Measurements from ENCODE around the gene HCLS1. TPM values are rescaled to one million over a fixed set of nuclear protein-coding genes. Genes with fewer than 3 reads are reported as not detected.

The HCLS1 gene
- total RNA-seq, 1 donor from 2014 or later, result 0.92 TPM

DNA sequence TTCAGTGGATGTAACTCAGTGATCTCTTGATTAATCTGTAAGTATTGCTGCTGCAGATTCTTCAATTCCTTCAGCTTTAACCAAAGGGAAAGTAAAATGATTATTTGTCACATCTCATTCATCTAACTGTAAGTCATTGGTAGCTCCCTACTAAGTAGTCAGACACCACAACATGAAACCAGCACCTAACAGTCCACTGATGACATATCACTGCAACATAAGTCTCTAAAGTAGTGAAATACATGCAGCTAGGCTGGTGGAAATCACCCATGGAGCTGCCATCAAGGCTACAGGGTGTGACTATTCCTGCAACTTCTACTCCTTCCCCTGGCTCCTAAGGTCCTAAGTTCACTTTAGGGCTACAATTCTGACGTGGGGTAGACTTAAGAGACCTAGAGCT is 21.1 kb upstream of the HCLS1 start:
- Histone ChIP-seq H3K27me3 (ENCODE audit: control insufficient read depth, insufficient read depth, low read length) (no peaks in the 10 kb centered on the region), H3K4me3 (ENCODE audit: low read depth, low read length) (no peak overlapping the region), H3K36me3 (ENCODE audit: control insufficient read depth, insufficient read depth, low read length) (no peaks in the 10 kb centered on the region)
- TF ChIP-seq, protein P1, sequence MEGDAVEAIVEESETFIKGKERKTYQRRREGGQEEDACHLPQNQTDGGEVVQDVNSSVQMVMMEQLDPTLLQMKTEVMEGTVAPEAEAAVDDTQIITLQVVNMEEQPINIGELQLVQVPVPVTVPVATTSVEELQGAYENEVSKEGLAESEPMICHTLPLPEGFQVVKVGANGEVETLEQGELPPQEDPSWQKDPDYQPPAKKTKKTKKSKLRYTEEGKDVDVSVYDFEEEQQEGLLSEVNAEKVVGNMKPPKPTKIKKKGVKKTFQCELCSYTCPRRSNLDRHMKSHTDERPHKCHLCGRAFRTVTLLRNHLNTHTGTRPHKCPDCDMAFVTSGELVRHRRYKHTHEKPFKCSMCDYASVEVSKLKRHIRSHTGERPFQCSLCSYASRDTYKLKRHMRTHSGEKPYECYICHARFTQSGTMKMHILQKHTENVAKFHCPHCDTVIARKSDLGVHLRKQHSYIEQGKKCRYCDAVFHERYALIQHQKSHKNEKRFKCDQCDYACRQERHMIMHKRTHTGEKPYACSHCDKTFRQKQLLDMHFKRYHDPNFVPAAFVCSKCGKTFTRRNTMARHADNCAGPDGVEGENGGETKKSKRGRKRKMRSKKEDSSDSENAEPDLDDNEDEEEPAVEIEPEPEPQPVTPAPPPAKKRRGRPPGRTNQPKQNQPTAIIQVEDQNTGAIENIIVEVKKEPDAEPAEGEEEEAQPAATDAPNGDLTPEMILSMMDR (IDR thresholded peaks at IDR 0.05; ENCODE audit: insufficient read depth, low read length, poor library complexity, severe bottlenecking), result no peak
- DNase-seq (ENCODE audit: low read depth), result no peak

DNA sequence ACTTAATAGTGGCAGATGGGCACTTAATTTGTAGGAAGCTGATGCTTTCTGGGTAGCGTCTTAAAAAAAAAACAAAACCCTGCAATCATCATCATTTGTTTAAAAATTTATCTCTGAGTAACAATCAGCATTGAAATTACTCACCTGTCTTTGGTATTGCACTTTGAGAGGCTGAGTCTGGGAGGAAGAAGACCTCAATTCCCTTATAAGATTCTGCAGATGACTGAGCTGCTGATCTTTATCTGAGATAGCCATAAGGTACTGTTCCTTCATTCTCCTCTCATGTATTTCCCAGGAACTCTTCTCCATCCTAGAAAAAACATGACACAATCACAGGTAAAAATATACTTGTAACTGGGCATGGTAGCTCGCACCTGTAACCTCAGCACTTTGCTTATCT is 16.4 kb upstream of the HCLS1 start:
- Histone ChIP-seq H3K27me3 (ENCODE audit: control insufficient read depth, insufficient read depth, low read length) (no peaks in the 10 kb centered on the region), H3K4me3 (ENCODE audit: low read depth, low read length) (no peak overlapping the region), H3K36me3 (ENCODE audit: control insufficient read depth, insufficient read depth, low read length) (no peaks in the 10 kb centered on the region)
- TF ChIP-seq, protein P1 (IDR thresholded peaks at IDR 0.05; ENCODE audit: insufficient read depth, low read length, poor library complexity, severe bottlenecking), result no peak
- DNase-seq (ENCODE audit: low read depth), result no peak

DNA sequence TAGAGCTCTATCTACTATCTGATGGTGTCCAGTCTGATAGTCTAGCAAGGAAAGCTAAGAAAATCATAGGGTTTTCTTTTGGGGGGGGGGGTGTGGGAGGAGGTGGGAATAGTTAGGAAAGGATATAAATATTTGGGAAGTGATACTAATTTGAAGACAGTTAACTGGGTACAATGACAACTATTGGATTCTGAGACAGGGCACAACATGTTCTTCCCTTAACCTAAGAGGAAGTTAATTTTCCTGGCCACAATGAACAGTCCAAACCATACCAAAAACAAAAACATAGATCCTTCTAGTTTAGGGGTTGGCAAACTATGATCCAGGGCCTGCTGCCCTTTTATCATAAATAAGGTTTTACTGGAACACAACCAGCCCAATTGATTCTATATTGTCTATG is 10.0 kb upstream of the HCLS1 start:
- no peak overlapping the region for H3K4me3 ChIP-seq (ENCODE audit: low read depth, low read length)
- TF ChIP-seq, protein P1 (IDR thresholded peaks at IDR 0.05; ENCODE audit: insufficient read depth, low read length, poor library complexity, severe bottlenecking), result no peak
- no peak for DNase-seq (ENCODE audit: low read depth)
- H3K27me3 ChIP-seq (ENCODE audit: control insufficient read depth, insufficient read depth, low read length), result no peaks in the 10 kb centered on the region
- peaks cover 2% of the 10 kb centered on the region for H3K36me3 ChIP-seq (ENCODE audit: control insufficient read depth, insufficient read depth, low read length)

DNA sequence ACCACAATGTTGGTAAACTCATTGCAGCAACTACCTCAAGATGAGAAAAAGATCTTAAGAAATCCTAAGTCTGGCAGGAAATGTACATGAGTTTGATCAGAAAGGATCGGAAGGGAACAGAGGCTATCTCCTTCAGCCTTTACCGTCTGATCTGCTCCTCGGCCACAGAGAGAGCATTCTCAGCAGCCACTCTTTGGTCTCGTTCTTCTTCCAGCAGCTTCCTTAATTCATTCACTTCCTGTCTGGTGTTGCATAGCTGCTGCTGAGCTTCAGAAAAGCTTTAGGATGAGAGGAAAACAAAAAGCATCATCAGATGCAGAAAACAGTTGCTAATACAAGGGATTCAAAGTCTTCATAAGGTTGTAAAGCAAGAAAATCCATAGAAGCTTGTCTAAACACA is 6.6 kb upstream of the HCLS1 start:
- TF ChIP-seq, protein P1 (IDR thresholded peaks at IDR 0.05; ENCODE audit: insufficient read depth, low read length, poor library complexity, severe bottlenecking), result no peak
- Histone ChIP-seq H3K36me3 (ENCODE audit: control insufficient read depth, insufficient read depth, low read length) (peaks cover 2% of the 10 kb centered on the region), H3K27me3 (ENCODE audit: control insufficient read depth, insufficient read depth, low read length) (no peaks in the 10 kb centered on the region), H3K4me3 (ENCODE audit: low read depth, low read length) (no peak overlapping the region)
- no peak for DNase-seq (ENCODE audit: low read depth)

DNA sequence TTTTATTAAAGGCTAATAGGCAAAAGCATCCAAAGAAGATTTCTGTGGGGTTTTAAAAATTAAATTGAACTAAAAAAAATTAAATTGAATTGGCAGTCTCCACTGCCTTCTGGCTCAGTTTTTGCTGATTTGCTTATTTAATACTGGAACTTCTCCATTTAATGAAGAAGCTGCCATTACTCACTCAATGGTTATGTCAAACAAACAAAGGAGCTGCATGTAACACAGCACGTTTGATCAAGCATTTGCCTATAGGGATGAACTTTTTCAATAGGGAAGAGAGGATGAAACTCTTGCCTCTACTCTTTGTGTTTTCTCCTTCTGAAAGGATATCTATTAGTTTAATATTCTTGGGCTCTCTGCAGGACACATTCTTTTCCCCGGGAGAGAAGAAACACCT is 4.8 kb upstream of the HCLS1 start:
- Histone ChIP-seq H3K27me3 (ENCODE audit: control insufficient read depth, insufficient read depth, low read length) (no peaks in the 10 kb centered on the region), H3K4me3 (ENCODE audit: low read depth, low read length) (no peak overlapping the region), H3K36me3 (ENCODE audit: control insufficient read depth, insufficient read depth, low read length) (peaks cover 2% of the 10 kb centered on the region)
- DNase-seq (ENCODE audit: low read depth), result no peak
- TF ChIP-seq, protein P1 (IDR thresholded peaks at IDR 0.05; ENCODE audit: insufficient read depth, low read length, poor library complexity, severe bottlenecking), result no peak

DNA sequence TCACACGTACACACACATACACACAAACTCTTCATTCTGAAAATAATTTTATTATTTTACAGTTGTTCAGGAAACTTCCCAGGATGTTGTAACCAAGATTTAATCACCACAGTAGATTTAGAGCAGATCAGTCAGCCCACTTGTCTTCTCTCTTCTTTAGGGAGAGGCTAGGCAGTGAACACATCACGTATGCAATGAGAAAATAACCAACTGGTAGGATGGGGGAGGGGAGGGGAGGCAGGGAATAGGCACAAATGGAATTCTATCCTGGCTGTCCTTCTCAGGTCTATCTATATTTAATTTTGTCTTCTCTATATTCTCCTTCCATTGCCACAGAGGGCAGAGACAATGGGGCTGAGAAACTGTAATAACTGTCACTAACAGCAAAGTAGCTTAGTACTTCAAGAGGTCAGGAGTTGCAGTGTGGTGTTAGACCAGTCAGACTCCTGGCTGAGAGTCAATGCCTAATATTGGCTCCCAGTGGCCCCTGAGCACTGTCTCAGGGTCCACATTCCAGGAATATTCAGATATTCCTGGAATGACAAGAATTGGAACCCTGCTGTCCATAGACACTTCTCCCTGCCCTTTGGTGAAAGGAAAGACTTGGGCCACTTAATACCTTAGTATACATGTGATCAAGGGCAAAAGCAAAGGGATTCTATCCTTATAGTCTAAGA is 2.6 kb upstream of the HCLS1 start:
- TF ChIP-seq, protein P1 (IDR thresholded peaks at IDR 0.05; ENCODE audit: insufficient read depth, low read length, poor library complexity, severe bottlenecking), result no peak
- no peak for DNase-seq (ENCODE audit: low read depth)
- peaks cover 2% of the 10 kb centered on the region for H3K36me3 ChIP-seq (ENCODE audit: control insufficient read depth, insufficient read depth, low read length)
- no peak overlapping the region for H3K4me3 ChIP-seq (ENCODE audit: low read depth, low read length)
- no peaks in the 10 kb centered on the region for H3K27me3 ChIP-seq (ENCODE audit: control insufficient read depth, insufficient read depth, low read length)
